ENCODE measurements around the gene PFKL.

GRCh38 chr21:44353191-44353970 is 53.5 kb downstream of the PFKL start, which contains the start of gene TRPM2:
- TF ChIP-seq POLR2AphosphoS5 (IDR thresholded peaks at IDR 0.05; ENCODE audit: low read depth, low read length) (no peak), RXRA (IDR thresholded peaks at IDR 0.05; ENCODE audit: insufficient read depth, low read depth, low read length) (no peak), CTCF (IDR thresholded peaks at IDR 0.05; ENCODE audit: control extremely low read depth in 1 of 3, insufficient read depth in 1 of 3, low read depth in 1 of 3, low read length in 3 of 3) (no peak), CREB1 (IDR thresholded peaks at IDR 0.05) (no peak), JUND (IDR thresholded peaks at IDR 0.05; ENCODE audit: low read length) (no peak), MAFK (IDR thresholded peaks at IDR 0.05; ENCODE audit: low read depth, low read length) (no peak), TCF12 (IDR thresholded peaks at IDR 0.05; ENCODE audit: low read depth, low read length) (no peak), SP1 (IDR thresholded peaks at IDR 0.05; ENCODE audit: low read depth, low read length) (no peak), SUZ12 (IDR thresholded peaks at IDR 0.05; ENCODE audit: low read length) (no peak), YY1 (IDR thresholded peaks at IDR 0.05; ENCODE audit: low read depth, low read length) (no peak), POLR2A (IDR thresholded peaks at IDR 0.05; ENCODE audit: control extremely low read depth in 1 of 2, low read depth in 2 of 2, low read length in 2 of 2) (no peak), ATF3 (IDR thresholded peaks at IDR 0.05; ENCODE audit: insufficient read depth, low read depth, low read length) (no peak), CTBP2 (IDR thresholded peaks at IDR 0.05; ENCODE audit: borderline replicate concordance, insufficient read depth, insufficient read length, low read length) (no peak)

Data from H1 (cell line).